ENCODE data around the gene CNOT3. TPM values are rescaled to one million over a fixed set of nuclear protein-coding genes. Genes with fewer than 3 reads are reported as not detected.
"Not testable (repeated sequence)": the region's sequence is repeated elsewhere in the genome, so short reads cannot be mapped to it uniquely, and the experiment has no call there.

The CNOT3 gene
- 10 to 100 TPM; 20.8 to 28.1 TPM for total RNA-seq

- DNase-seq (ENCODE audit: low spot score) (no peak), ATAC-seq (ENCODE audit: insufficient number of reproducible peaks, low FRiP score, low read depth) (no peak)
- Histone ChIP-seq H3K4me3 (peak within 1 kb of the TSS; percentile 99), H3K4me1 (ENCODE audit: control insufficient read depth in 1 of 2, low read depth in 2 of 2) (peaks cover 24 to 38% of the 10 kb centered on the region in 2 donors), H3K36me3 (peaks cover 7% of the 10 kb centered on the region), H3K27me3 (replicated peaks; ENCODE audit: insufficient read depth) (no peaks in the 10 kb centered on the region), H3K9me3 (no peaks in the 10 kb centered on the region), H3K27ac (peak within 1 kb of the TSS; percentile 92 to 96)
- no peak for TF ChIP-seq CTCF (IDR thresholded peaks at IDR 0.05)
Measured at GRCh38 chr19:54137699-54138488, at the start of gene CNOT3. CNOT3 (plus strand) TSS chr19:54137762; CDS start chr19:54142979, 5,217 bp downstream.

DNA sequence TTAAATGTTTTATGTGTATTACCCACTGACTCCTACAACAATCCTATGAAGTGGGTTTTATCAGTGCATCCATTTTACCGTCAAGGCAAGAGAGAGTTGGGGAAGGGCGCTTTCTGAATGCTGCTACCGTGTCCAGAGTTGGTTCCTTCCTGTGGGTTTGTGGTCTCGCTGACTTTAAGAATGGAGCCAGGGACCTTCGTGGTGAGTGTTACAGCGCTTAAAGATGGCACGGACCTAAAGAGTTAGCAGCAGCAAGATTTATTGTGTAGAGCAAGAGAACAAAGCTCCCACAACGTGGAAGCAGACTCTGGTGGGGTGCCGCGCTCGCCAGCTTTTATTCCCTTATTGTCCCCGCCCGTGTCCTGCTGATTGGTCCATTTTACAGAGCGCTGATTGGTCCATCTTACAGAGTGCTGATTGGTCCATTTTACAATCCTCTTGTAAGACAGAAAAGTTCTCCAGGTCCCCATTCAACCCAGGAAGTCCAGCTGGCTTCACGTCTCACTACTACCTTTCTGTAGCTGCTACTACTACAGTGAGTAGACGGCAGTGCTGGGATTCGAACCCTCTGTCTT, 43.0 kb upstream of the CNOT3 start:
- no peak overlapping the region for H3K27ac ChIP-seq
- no peak for TF ChIP-seq CTCF (IDR thresholded peaks at IDR 0.05)
- peaks cover 5 to 12% of the 10 kb centered on the region in 2 donors for H3K4me1 ChIP-seq (ENCODE audit: control insufficient read depth in 1 of 2, low read depth in 2 of 2)
- no peak overlapping the region for H3K4me3 ChIP-seq
- H3K27me3 ChIP-seq (replicated peaks; ENCODE audit: insufficient read depth): no peaks in the 10 kb centered on the region
- H3K36me3 ChIP-seq: no peaks in the 10 kb centered on the region
- ATAC-seq (ENCODE audit: insufficient number of reproducible peaks, low FRiP score, low read depth) (no peak), DNase-seq (ENCODE audit: low spot score) (no peak)
- H3K9me3 ChIP-seq: no peaks in the 10 kb centered on the region

- no peak for DNase-seq (ENCODE audit: low spot score)
Measured at GRCh38 chr19:54095136-54095858, 42.3 kb upstream of the CNOT3 start.

GRCh38 chr19:54095859-54096616, 41.5 kb upstream of the CNOT3 start:
- DNase-seq (ENCODE audit: low spot score); H3K27ac ChIP-seq; H3K9me3 ChIP-seq; ATAC-seq (ENCODE audit: insufficient number of reproducible peaks, low FRiP score, low read depth); H3K27me3 ChIP-seq (replicated peaks; ENCODE audit: insufficient read depth); H3K36me3 ChIP-seq: not testable (repeated sequence)
- Histone ChIP-seq H3K4me1 (ENCODE audit: control insufficient read depth in 1 of 2, low read depth in 2 of 2) (peaks cover 5 to 12% of the 10 kb centered on the region in 2 donors), H3K4me3 (peak overlapping the region; percentile 63)

More at GRCh38 chr19:54095136-54095858, 42.3 kb upstream of the CNOT3 start:
- no peak for TF ChIP-seq CTCF (IDR thresholded peaks at IDR 0.05)
- peaks cover 5 to 12% of the 10 kb centered on the region in 2 donors for H3K4me1 ChIP-seq (ENCODE audit: control insufficient read depth in 1 of 2, low read depth in 2 of 2)
- peak overlapping the region; percentile 63 for H3K4me3 ChIP-seq
- no peaks in the 10 kb centered on the region for H3K36me3 ChIP-seq
- no peak overlapping the region for H3K27ac ChIP-seq
- no peaks in the 10 kb centered on the region for H3K27me3 ChIP-seq (replicated peaks; ENCODE audit: insufficient read depth)
- no peaks in the 10 kb centered on the region for H3K9me3 ChIP-seq
- no peak for ATAC-seq (ENCODE audit: insufficient number of reproducible peaks, low FRiP score, low read depth)

GRCh38 chr19:54096617-54097106, 40.9 kb upstream of the CNOT3 start:
- peak overlapping the region; percentile 56 for H3K4me3 ChIP-seq
- no peaks in the 10 kb centered on the region for H3K27me3 ChIP-seq (replicated peaks; ENCODE audit: insufficient read depth)
- TF ChIP-seq CTCF (IDR thresholded peaks at IDR 0.05): no peak
- no peak overlapping the region for H3K27ac ChIP-seq
- no peak for ATAC-seq (ENCODE audit: insufficient number of reproducible peaks, low FRiP score, low read depth)
- no peaks in the 10 kb centered on the region for H3K36me3 ChIP-seq
- no peaks in the 10 kb centered on the region for H3K9me3 ChIP-seq
- no peak for DNase-seq (ENCODE audit: low spot score)
- peaks cover 5 to 12% of the 10 kb centered on the region in 2 donors for H3K4me1 ChIP-seq (ENCODE audit: control insufficient read depth in 1 of 2, low read depth in 2 of 2)

All from thoracic aorta (tissue), 2 donors.